HCT116 (cell line): ENCODE results near the gene EML1.

Source experiments
- CEBPB ChIP-seq: IDR thresholded peaks from 2 replicates; pipeline ENCODE4 v1.6.1; 2012; ENCODE audit warnings: low read depth
- CTCF ChIP-seq, 3 experiments: fragments of 200-600 bp in 1 of 3; sonication (generic) in 1 of 3; IDR thresholded peaks in 2 of 3; conservative IDR thresholded peaks in 1 of 3; 2 replicates each; pipeline ENCODE4 v1.5.1; 2012 to 2017; ENCODE audit warnings: low read depth in 2 of 3, low read length in 2 of 3, antibody characterized with exemption in 1 of 3, borderline replicate concordance in 1 of 3, control low read depth in 1 of 3, mild to moderate bottlenecking in 1 of 3, mixed read lengths in 1 of 3, mixed run types in 1 of 3, moderate library complexity in 1 of 3; ENCODE audit not compliant: insufficient read depth in 1 of 3
- EGR1 ChIP-seq: IDR thresholded peaks from 2 replicates; pipeline ENCODE4 v1.6.1; 2012; ENCODE audit warnings: low read depth
- EZH2 ChIP-seq: fragments of 200-600 bp; sonication (generic); IDR thresholded peaks from 2 replicates; pipeline ENCODE4 v1.6.1; 2017; ENCODE audit warnings: antibody characterized with exemption, mixed run types
- MAX ChIP-seq: IDR thresholded peaks from 2 replicates; pipeline ENCODE4 v1.6.1; 2012
- POLR2AphosphoS5 ChIP-seq: IDR thresholded peaks from 2 replicates; pipeline ENCODE4 v1.6.1; 2011; ENCODE audit warnings: mild to moderate bottlenecking, low read depth, low read length, moderate library complexity
- REST ChIP-seq: IDR thresholded peaks from 2 replicates; pipeline ENCODE4 v1.6.1; 2012; ENCODE audit warnings: low read depth
- YY1 ChIP-seq: IDR thresholded peaks from 2 replicates; pipeline ENCODE4 v1.6.1; 2011; ENCODE audit warnings: low read length, low read depth, moderate library complexity, mild to moderate bottlenecking; ENCODE audit not compliant: insufficient replicate concordance; ENCODE audit errors: extremely low read depth
- ZNF274 ChIP-seq: fragments of 200-500 bp; sonication (Bioruptor generic); IDR thresholded peaks from 2 replicates; pipeline ENCODE4 v1.6.1; 2014; ENCODE audit warnings: mild to moderate bottlenecking, low read depth, low read length, inconsistent platforms

GRCh38 chr14:99916091-99916383 lies 122.8 kb downstream of the EML1 start:
- TF ChIP-seq CTCF (IDR thresholded peaks at IDR 0.05 in 2 of 3, conservative IDR thresholded peaks at IDR 0.05 in 1 of 3; ENCODE audit: borderline replicate concordance in 1 of 3, insufficient read depth in 1 of 3, low read depth in 2 of 3, low read length in 2 of 3): no peak
- TF ChIP-seq EZH2: no peak
- no peak for TF ChIP-seq MAX
- TF ChIP-seq REST: no peak
- TF ChIP-seq POLR2AphosphoS5: no peak
- no peak for TF ChIP-seq ZNF274
- TF ChIP-seq CEBPB: no peak
- TF ChIP-seq YY1: no peak
- no peak for TF ChIP-seq EGR1
